Type B pancreatic cell (in vitro differentiated cells): ENCODE results near the gene C3orf70. TPM values are rescaled to one million over a fixed set of nuclear protein-coding genes. Genes with fewer than 3 reads are reported as not detected.

Source experiments
- DNase-seq: peaks from one replicate; pipeline ENCODE4 v3.0.0; 2021; ENCODE audit warnings: mixed read lengths; ENCODE audit not compliant: unreplicated experiment; ENCODE audit errors: extremely low spot score
- H3K27ac Mint-ChIP-seq: 2 replicates; pipeline ENCODE4 v1.8.0; 2021; ENCODE audit warnings: mild to moderate bottlenecking, mixed read lengths
- H3K27me3 Mint-ChIP-seq: 2 replicates; pipeline ENCODE4 v1.8.0; 2021; ENCODE audit warnings: mixed read lengths
- H3K36me3 Mint-ChIP-seq: 2 replicates; pipeline ENCODE4 v1.8.0; 2021; ENCODE audit warnings: mixed read lengths
- H3K4me1 Mint-ChIP-seq: one replicate; pipeline ENCODE4 v1.8.0; 2021; ENCODE audit warnings: mixed read lengths; ENCODE audit not compliant: unreplicated experiment
- H3K4me3 Mint-ChIP-seq: 2 replicates; pipeline ENCODE4 v1.8.0; 2021; ENCODE audit warnings: mild to moderate bottlenecking, mixed read lengths
- H3K9me3 Mint-ChIP-seq: 2 replicates; pipeline ENCODE4 v1.8.0; 2021; ENCODE audit warnings: mixed read lengths
- CTCF ChIP-seq: fragments of 200-600 bp; sonication (generic); conservative IDR thresholded peaks from 2 replicates; pipeline ENCODE4 v1.5.0; 2021; ENCODE audit warnings: antibody characterized with exemption, mild to moderate bottlenecking
- total RNA-seq: library from RNA; stranded (reverse); gene quantifications from 2 replicates; pipeline ENCODE4 v1.2.1, GENCODE V29; 2021; ENCODE audit warnings: low replicate concordance

The C3orf70 gene
- total RNA-seq, 1 donor from 2014 or later = 4.1 TPM

DNA sequence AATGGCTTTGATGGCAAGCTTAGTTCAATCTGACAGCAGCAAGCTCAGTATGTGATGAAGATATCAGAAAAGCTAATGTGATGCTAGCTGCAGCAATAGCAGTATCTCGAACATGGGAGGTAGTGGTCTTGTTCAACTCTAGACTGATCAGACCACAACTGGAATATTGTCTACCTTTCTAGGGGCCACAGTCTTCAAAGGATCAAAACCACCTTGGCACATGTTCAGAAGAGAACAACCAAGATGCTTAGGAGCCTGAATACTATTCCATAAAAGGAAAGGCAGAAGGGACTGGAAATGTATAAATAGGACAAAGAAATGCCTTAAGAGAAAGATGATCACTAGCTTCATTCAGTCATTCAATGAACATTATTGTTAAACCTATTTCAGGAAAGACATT, 2.3 kb downstream of the C3orf70 start:
- no peaks in the 10 kb centered on the region for H3K9me3 Mint-ChIP-seq
- no peaks in the 10 kb centered on the region for H3K36me3 Mint-ChIP-seq
- H3K27me3 Mint-ChIP-seq = peaks cover 32% of the 10 kb centered on the region
- H3K4me3 Mint-ChIP-seq = peak overlapping the region; percentile 72
- H3K4me1 Mint-ChIP-seq = peaks cover 6% of the 10 kb centered on the region
- no peak for DNase-seq
- TF ChIP-seq CTCF = no peak
- no peak overlapping the region for H3K27ac Mint-ChIP-seq

GRCh38 chr3:185149591-185149990, 3.3 kb downstream of the C3orf70 start:
- no peak for DNase-seq
- no peak for TF ChIP-seq CTCF
- H3K27ac Mint-ChIP-seq = no peak overlapping the region
- peaks cover 32% of the 10 kb centered on the region for H3K27me3 Mint-ChIP-seq
- H3K36me3 Mint-ChIP-seq = no peaks in the 10 kb centered on the region
- H3K9me3 Mint-ChIP-seq = no peaks in the 10 kb centered on the region
- H3K4me1 Mint-ChIP-seq = peaks cover 6% of the 10 kb centered on the region
- H3K4me3 Mint-ChIP-seq = peak overlapping the region; percentile 50

- no peak overlapping the region for H3K27ac Mint-ChIP-seq
- no peaks in the 10 kb centered on the region for H3K36me3 Mint-ChIP-seq
- no peaks in the 10 kb centered on the region for H3K9me3 Mint-ChIP-seq
- H3K4me3 Mint-ChIP-seq = no peak overlapping the region
- H3K4me1 Mint-ChIP-seq = no peaks in the 10 kb centered on the region
- H3K27me3 Mint-ChIP-seq = peaks cover 13% of the 10 kb centered on the region
- no peak for DNase-seq
- TF ChIP-seq CTCF = peak; percentile 36
Observed at GRCh38 chr3:185145511-185145910, 7.3 kb downstream of the C3orf70 start.

DNA sequence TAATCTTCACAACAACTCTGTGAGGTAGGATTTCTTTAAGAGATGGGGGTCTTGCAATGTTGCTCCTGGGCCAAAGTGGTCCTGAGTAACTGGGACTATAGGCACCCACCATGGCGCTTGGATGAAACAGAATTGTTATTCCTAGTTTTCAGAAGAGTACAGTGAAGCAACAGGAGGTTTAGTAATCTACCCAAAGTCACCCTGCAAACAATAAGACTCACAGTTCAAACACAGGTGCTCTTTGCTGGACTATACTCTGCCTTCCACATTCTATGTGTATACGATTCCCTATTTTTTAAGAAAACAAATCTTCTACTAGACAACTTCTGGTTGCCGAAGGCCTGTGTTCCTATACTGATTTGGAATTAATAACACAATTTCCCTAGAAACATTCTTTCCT, 8.1 kb downstream of the C3orf70 start:
- TF ChIP-seq CTCF = no peak
- DNase-seq = no peak
- H3K9me3 Mint-ChIP-seq = no peaks in the 10 kb centered on the region
- H3K4me1 Mint-ChIP-seq = no peaks in the 10 kb centered on the region
- peaks cover 5% of the 10 kb centered on the region for H3K27me3 Mint-ChIP-seq
- no peaks in the 10 kb centered on the region for H3K36me3 Mint-ChIP-seq
- H3K4me3 Mint-ChIP-seq = no peak overlapping the region
- H3K27ac Mint-ChIP-seq = no peak overlapping the region

GRCh38 chr3:185137821-185138220, 15.0 kb downstream of the C3orf70 start:
- TF ChIP-seq CTCF = no peak
- Mint-ChIP-seq H3K27me3 (no peaks in the 10 kb centered on the region), H3K36me3 (no peaks in the 10 kb centered on the region), H3K4me3 (no peak overlapping the region), H3K27ac (no peak overlapping the region), H3K9me3 (no peaks in the 10 kb centered on the region), H3K4me1 (no peaks in the 10 kb centered on the region)
- no peak for DNase-seq

DNA sequence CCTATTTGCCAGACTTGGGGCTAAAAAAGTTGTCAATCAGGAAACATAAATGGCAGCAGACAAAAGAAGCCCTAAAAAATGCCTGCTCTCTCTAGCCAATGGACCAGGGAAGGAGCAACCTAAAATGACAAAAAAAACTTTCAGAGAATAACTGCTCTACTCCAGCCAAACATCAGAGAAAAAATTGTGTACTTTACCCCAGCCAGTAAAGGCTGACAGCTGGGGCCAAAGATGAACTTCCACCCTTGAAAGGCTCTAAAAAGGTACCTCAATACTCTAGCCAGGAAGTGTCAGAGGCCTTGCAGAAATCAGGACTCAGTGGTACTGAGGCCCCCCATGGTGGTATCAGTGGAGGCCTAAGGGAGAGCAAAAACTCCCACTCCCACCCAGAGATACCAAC, 18.4 kb downstream of the C3orf70 start:
- Mint-ChIP-seq H3K27ac (no peak overlapping the region), H3K9me3 (no peaks in the 10 kb centered on the region), H3K36me3 (no peaks in the 10 kb centered on the region), H3K27me3 (no peaks in the 10 kb centered on the region), H3K4me3 (no peak overlapping the region), H3K4me1 (no peaks in the 10 kb centered on the region)
- no peak for DNase-seq
- TF ChIP-seq CTCF = no peak
